Uterus (tissue), 4 donors: ENCODE results near the gene CTSV. TPM values are rescaled to one million over a fixed set of nuclear protein-coding genes. Genes with fewer than 3 reads are reported as not detected.
"Not testable (repeated sequence)": the region's sequence is repeated elsewhere in the genome, so short reads cannot be mapped to it uniquely, and the experiment has no call there.

Experiments used
- DNase-seq, 2 donors: peaks; one replicate each; pipeline ENCODE4 v3.0.0-alpha.2; 2019 to 2020
- H3K27ac ChIP-seq, 2 donors: fragments of 200-600 bp; sonication (generic); 1 replicate in 1 of 2; 2 replicates in 1 of 2; pipeline ENCODE4 v1.5.1; 2016 to 2018
- H3K27me3 ChIP-seq, 2 donors: fragments of 200-600 bp; sonication (generic); one replicate each; pipeline ENCODE4 v1.5.1; 2018 to 2019; ENCODE audit warnings: control low read depth in 1 of 2
- H3K36me3 ChIP-seq, 2 donors: fragments of 200-600 bp; sonication (generic); one replicate each; pipeline ENCODE4 v1.5.1; 2019; ENCODE audit warnings: control low read depth in 1 of 2
- H3K4me1 ChIP-seq, 2 donors: fragments of 200-600 bp; sonication (generic); one replicate each; pipeline ENCODE4 v1.5.1; 2018 to 2019; ENCODE audit warnings: control low read depth in 1 of 2
- H3K4me3 ChIP-seq, 2 donors: fragments of 200-600 bp; sonication (generic); 1 replicate in 1 of 2; 2 replicates in 1 of 2; pipeline ENCODE4 v1.5.1; 2018 to 2019; ENCODE audit warnings: mild to moderate bottlenecking in 1 of 2
- H3K9me3 ChIP-seq, 2 donors: fragments of 200-600 bp; sonication (generic); one replicate each; pipeline ENCODE4 v1.5.1; 2019; ENCODE audit warnings: control low read depth in 1 of 2
- CTCF ChIP-seq, 4 experiments: fragments of 200-600 bp in 2 of 4; fragments of 450-650 bp in 2 of 4; sonication (generic) in 2 of 4; IDR thresholded peaks; one replicate each; pipeline ENCODE4 v1.5.1; 2016 to 2019; ENCODE audit warnings: antibody characterized with exemption in 4 of 4, mild to moderate bottlenecking in 2 of 4, moderate library complexity in 1 of 4
- POLR2A ChIP-seq, 2 donors: fragments of 450-650 bp; IDR thresholded peaks; one replicate each; pipeline ENCODE4 v1.6.1; 2016; ENCODE audit warnings: antibody characterized with exemption in 2 of 2, mild to moderate bottlenecking in 1 of 2, moderate library complexity in 1 of 2
- intact Hi-C: fragments of 100-400 bp; cut with DNase I; formaldehyde crosslinking; loops from one replicate; pipeline ENCODE4 v1.15.1; 2023; ENCODE audit warnings: low total_unique reads
- total RNA-seq, 4 donors: library from RNA; depleted of rRNA in 3 of 4; stranded (reverse); fragments of >200 nt in 3 of 4; gene quantifications; one replicate each; pipeline versions ENCODE4 v1.1.0 to v1.2.4, GENCODE V29; 2014 to 2023
- donor health status: DM: yes; HTN: yes; CAD: no.

The CTSV gene
- total RNA-seq, 4 donors from 2014 or later: 1.6 TPM; not detected in 3

GRCh38 chr9:97067490-97067889 is 28.5 kb upstream of the CTSV start:
- intact Hi-C loops: no loop called here
- no peak overlapping the region for H3K27ac ChIP-seq
- H3K27me3 ChIP-seq: no peaks in the 10 kb centered on the region
- no peak for DNase-seq
- H3K36me3 ChIP-seq: no peaks in the 10 kb centered on the region
- TF ChIP-seq POLR2A (IDR thresholded peaks at IDR 0.05) (no peak), CTCF (IDR thresholded peaks at IDR 0.05) (no peak)
- H3K4me1 ChIP-seq: no peaks in the 10 kb centered on the region
- no peaks in the 10 kb centered on the region for H3K9me3 ChIP-seq
- H3K4me3 ChIP-seq: no peak overlapping the region

DNA sequence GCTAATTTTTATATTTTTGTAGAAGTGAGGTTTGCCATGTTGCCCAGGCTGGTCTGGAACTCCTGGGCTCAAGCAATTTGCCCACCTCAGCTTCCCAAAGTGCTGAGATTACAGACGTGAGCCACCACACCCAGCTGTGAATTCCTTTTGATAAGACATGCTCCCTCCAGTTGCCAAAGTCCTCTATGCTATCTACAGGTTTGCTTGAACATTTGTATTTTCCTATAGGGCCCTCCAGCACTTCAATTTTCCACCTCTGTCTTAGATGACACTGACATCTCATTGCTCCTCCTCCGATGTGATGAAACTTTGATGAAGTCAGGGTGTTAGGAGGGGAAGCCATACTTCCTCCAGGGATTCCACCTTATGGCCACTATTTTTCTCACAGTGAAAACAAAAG is 25.2 kb upstream of the CTSV start:
- H3K36me3 ChIP-seq: no peaks in the 10 kb centered on the region
- no peak for TF ChIP-seq POLR2A (IDR thresholded peaks at IDR 0.05)
- no peak for TF ChIP-seq CTCF (IDR thresholded peaks at IDR 0.05)
- intact Hi-C loops: no loop called here

GRCh38 chr9:97060796-97061195 is 21.9 kb upstream of the CTSV start:
- H3K4me3 ChIP-seq: no peak overlapping the region
- intact Hi-C loops: no loop called here

More for the DNA sequence above, 25.2 kb upstream of the CTSV start:
- no peak overlapping the region for H3K4me3 ChIP-seq
- no peaks in the 10 kb centered on the region for H3K4me1 ChIP-seq
- no peak for DNase-seq
- no peaks in the 10 kb centered on the region for H3K27me3 ChIP-seq
- H3K27ac ChIP-seq: no peak overlapping the region
- H3K9me3 ChIP-seq: no peaks in the 10 kb centered on the region

GRCh38 chr9:97059626-97060025 is 20.7 kb upstream of the CTSV start:
- H3K27me3 ChIP-seq: no peaks in the 10 kb centered on the region
- H3K9me3 ChIP-seq: no peaks in the 10 kb centered on the region
- no peak overlapping the region for H3K4me3 ChIP-seq
- H3K4me1 ChIP-seq: no peaks in the 10 kb centered on the region
- H3K36me3 ChIP-seq: no peaks in the 10 kb centered on the region
- intact Hi-C loops: no loop called here
- TF ChIP-seq CTCF (IDR thresholded peaks at IDR 0.05) (no peak), POLR2A (IDR thresholded peaks at IDR 0.05) (no peak)
- no peak overlapping the region for H3K27ac ChIP-seq
- DNase-seq: no peak

More at GRCh38 chr9:97060796-97061195, 21.9 kb upstream of the CTSV start:
- DNase-seq: no peak
- no peaks in the 10 kb centered on the region for H3K9me3 ChIP-seq
- no peaks in the 10 kb centered on the region for H3K4me1 ChIP-seq
- H3K36me3 ChIP-seq: no peaks in the 10 kb centered on the region
- H3K27ac ChIP-seq: no peak overlapping the region
- no peak for TF ChIP-seq POLR2A (IDR thresholded peaks at IDR 0.05)
- TF ChIP-seq CTCF (IDR thresholded peaks at IDR 0.05): no peak
- H3K27me3 ChIP-seq: no peaks in the 10 kb centered on the region

- H3K9me3 ChIP-seq: no peaks in the 10 kb centered on the region
- H3K36me3 ChIP-seq: no peaks in the 10 kb centered on the region
- intact Hi-C loops: no loop called here
- H3K4me1 ChIP-seq: no peaks in the 10 kb centered on the region
- no peak for DNase-seq
- no peaks in the 10 kb centered on the region for H3K27me3 ChIP-seq
- H3K27ac ChIP-seq: no peak overlapping the region
- H3K4me3 ChIP-seq: no peak overlapping the region
- no peak for TF ChIP-seq CTCF (IDR thresholded peaks at IDR 0.05)
- TF ChIP-seq POLR2A (IDR thresholded peaks at IDR 0.05): no peak
Measured at GRCh38 chr9:97057651-97058050, 18.7 kb upstream of the CTSV start.

DNA sequence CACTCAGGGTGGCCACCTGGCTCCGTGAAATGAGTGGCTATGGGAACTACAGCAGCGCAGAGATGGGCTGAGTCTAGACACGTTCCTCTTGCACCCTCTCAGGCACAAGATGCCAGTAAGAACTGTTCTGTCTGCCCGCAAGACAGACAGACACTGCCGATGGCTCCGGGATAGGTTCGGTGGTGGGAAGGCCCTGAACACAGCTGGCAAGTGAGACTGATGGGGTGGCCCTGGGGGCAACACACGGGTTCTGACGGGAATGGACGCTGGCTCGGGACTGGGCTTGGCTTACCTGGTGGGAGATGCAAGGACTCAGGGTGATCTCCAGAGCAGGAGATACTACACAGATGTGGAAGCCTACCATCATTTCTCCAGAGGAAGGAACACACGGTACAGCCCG is 16.9 kb upstream of the CTSV start:
- H3K36me3 ChIP-seq, H3K4me1 ChIP-seq, DNase-seq, intact Hi-C loops, H3K4me3 ChIP-seq, H3K27me3 ChIP-seq, H3K9me3 ChIP-seq, H3K27ac ChIP-seq: not testable (repeated sequence)
